ENCODE results near the gene NDUFC1. TPM values are rescaled to one million over a fixed set of nuclear protein-coding genes. Genes with fewer than 3 reads are reported as not detected.

The NDUFC1 gene
- total and polyA plus RNA-seq, 2 of the 8 experiments (the other 6 are each of a cell fraction or from before 2014, with no cell fraction given): 41.9 to 62.0 TPM

DNA sequence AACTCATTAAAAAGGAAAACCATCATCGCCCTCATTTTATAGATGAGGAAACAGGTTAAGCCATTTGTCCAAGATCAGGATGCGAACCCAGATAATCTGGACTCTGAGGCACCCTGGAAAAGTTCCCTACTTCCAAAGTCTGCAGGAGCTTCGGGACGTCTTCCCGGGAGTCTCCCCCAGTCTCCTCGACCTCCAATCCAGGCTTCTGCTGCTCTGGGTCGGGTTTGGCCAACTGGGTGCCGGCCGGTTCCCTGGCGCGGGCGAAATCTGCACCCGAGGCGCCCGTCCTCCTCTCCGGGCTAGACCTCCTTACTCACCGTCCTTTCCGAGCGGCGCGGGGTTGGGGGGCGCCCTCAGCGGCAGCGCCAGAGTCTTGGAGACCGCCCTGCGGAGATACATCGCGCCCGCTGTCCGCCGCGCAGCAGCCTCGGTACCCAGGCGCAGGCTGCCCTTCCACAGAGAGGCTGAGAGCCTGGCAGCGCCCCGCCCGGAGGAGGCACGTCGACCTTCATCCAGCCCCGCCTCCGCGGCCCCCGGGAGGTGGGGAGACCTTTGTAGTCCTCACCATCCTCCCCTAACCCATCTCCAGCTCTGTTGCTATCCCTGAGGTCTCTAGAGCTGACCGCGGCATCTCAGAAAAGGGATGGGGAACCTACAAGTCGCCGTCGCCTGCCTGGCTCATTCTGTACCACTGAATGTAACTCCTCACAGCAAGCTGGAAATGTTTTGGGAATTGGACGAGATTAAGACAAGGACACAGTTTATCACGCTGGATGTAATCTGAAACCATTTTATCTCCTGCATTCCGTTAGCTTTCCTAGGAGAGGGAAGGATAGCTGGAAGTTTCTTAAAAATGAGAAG is 22.3 kb downstream of the NDUFC1 start, which contains the start of gene MGARP (continued):
- TF ChIP-seq, protein P1, sequence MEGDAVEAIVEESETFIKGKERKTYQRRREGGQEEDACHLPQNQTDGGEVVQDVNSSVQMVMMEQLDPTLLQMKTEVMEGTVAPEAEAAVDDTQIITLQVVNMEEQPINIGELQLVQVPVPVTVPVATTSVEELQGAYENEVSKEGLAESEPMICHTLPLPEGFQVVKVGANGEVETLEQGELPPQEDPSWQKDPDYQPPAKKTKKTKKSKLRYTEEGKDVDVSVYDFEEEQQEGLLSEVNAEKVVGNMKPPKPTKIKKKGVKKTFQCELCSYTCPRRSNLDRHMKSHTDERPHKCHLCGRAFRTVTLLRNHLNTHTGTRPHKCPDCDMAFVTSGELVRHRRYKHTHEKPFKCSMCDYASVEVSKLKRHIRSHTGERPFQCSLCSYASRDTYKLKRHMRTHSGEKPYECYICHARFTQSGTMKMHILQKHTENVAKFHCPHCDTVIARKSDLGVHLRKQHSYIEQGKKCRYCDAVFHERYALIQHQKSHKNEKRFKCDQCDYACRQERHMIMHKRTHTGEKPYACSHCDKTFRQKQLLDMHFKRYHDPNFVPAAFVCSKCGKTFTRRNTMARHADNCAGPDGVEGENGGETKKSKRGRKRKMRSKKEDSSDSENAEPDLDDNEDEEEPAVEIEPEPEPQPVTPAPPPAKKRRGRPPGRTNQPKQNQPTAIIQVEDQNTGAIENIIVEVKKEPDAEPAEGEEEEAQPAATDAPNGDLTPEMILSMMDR (IDR thresholded peaks at IDR 0.05; ENCODE audit: control extremely low read depth in 1 of 3, insufficient read depth in 1 of 3, low read depth in 1 of 3, low read length in 3 of 3): no peak
- peak; percentile 67; the same call in 1 of the 2 replicates for TF ChIP-seq TBP (IDR thresholded peaks at IDR 0.05; ENCODE audit: low read depth, low read length)
- TF ChIP-seq RNF2 (IDR thresholded peaks at IDR 0.05; ENCODE audit: borderline replicate concordance, low read depth, low read length, missing control alignments, poor library complexity, severe bottlenecking): no peak
- TF ChIP-seq MAX (IDR thresholded peaks at IDR 0.05): peak; percentile 10; the same call in 1 of the 2 replicates
- no peak for TF ChIP-seq POLR2AphosphoS5 (IDR thresholded peaks at IDR 0.05; ENCODE audit: low read depth, low read length)
- TF ChIP-seq EZH2 (IDR thresholded peaks at IDR 0.05; ENCODE audit: low read depth, low read length, severe bottlenecking): peak; percentile 57
- peak; percentile 31; the same call in 1 of the 2 replicates for TF ChIP-seq CREB1 (IDR thresholded peaks at IDR 0.05)
- peak; percentile 34; the same call in 1 of the 2 replicates for TF ChIP-seq TAF1 (IDR thresholded peaks at IDR 0.05; ENCODE audit: low read depth, low read length)
- TF ChIP-seq RAD21 (IDR thresholded peaks at IDR 0.05 in 1 of 2, conservative IDR thresholded peaks at IDR 0.05 in 1 of 2; ENCODE audit: low read depth in 2 of 2, low read length in 2 of 2): no peak; a peak in 1 of 4 replicates
- TF ChIP-seq CBX5 (IDR thresholded peaks at IDR 0.05; ENCODE audit: low read depth, low read length): no peak
- no peak for TF ChIP-seq GABPA (IDR thresholded peaks at IDR 0.05; ENCODE audit: borderline replicate concordance, insufficient read depth, low read length)
- no peak for TF ChIP-seq SP1 (IDR thresholded peaks at IDR 0.05; ENCODE audit: low read depth, low read length)
